Coronary artery (tissue), 2 donors: ENCODE results near the gene ENAH.

ENCODE experiments used
- DNase-seq: peaks from one replicate; pipeline ENCODE4 v3.0.0-alpha.2; 2017; ENCODE audit warnings: low spot score
- H3K27ac ChIP-seq, 2 donors: fragments of 200-600 bp; sonication (generic); one replicate each; pipeline ENCODE4 v1.5.1; 2016 to 2019
- H3K4me3 ChIP-seq: fragments of 200-600 bp; sonication (generic); 2 replicates; pipeline ENCODE4 v1.5.1; 2016; ENCODE audit warnings: mild to moderate bottlenecking, moderate library complexity
- CTCF ChIP-seq: fragments of 200-600 bp; sonication (generic); IDR thresholded peaks from one replicate; pipeline ENCODE4 v1.5.1; 2019; ENCODE audit warnings: antibody characterized with exemption

The ENAH gene

GRCh38 chr1:225593414-225593813, 59.5 kb downstream of the ENAH start:
- DNase-seq, result no peak
- H3K27ac ChIP-seq, result no peak overlapping the region
- H3K4me3 ChIP-seq, result no peak overlapping the region
- no peak for TF ChIP-seq CTCF

- TF ChIP-seq CTCF, result no peak
- Histone ChIP-seq H3K27ac (no peak overlapping the region), H3K4me3 (no peak overlapping the region)
- no peak for DNase-seq
Measured at GRCh38 chr1:225592362-225593025, 60.4 kb downstream of the ENAH start.

GRCh38 chr1:225587310-225587709, 65.6 kb downstream of the ENAH start:
- TF ChIP-seq CTCF, result no peak
- no peak for DNase-seq
- Histone ChIP-seq H3K4me3 (no peak overlapping the region), H3K27ac (no peak overlapping the region)

DNA sequence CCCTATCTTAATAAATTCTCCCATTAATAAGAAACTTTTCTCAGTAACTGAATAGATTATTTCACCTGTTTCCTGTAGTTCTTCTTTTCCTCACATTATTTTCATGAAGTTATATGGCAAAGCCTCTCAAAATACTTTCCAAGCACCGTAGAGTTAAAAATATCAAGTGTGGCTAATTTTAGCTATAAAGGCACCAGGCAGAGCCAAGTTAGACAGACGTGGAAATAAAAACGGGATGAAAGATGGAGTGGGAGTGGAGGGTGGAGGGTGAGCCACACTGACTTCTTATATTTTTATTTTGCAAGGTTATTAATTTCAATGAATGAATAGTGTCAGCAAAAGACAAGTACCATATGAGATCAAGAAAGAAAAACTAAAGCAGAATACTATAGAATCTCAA, 71.7 kb downstream of the ENAH start:
- no peak overlapping the region for H3K4me3 ChIP-seq
- TF ChIP-seq CTCF, result no peak
- no peak for DNase-seq
- H3K27ac ChIP-seq, result peak overlapping the region; percentile 2 to 55

- Histone ChIP-seq H3K27ac (peak overlapping the region; percentile 55 to 75), H3K4me3 (peak overlapping the region; percentile 44)
- TF ChIP-seq CTCF, result no peak
- DNase-seq, result no peak
Measured at GRCh38 chr1:225580238-225581099, 72.5 kb downstream of the ENAH start.

GRCh38 chr1:225578251-225578977, 74.5 kb downstream of the ENAH start:
- H3K4me3 ChIP-seq, result no peak overlapping the region
- no peak for TF ChIP-seq CTCF
- no peak for DNase-seq
- no peak overlapping the region for H3K27ac ChIP-seq
